GM12864 (cell line): Measurements from ENCODE around the gene PSMD11.

Source experiments
- DNase-seq: peaks from one replicate; pipeline ENCODE4 v3.0.0-alpha.2; 2011; ENCODE audit warnings: low read depth
- H3K4me3 ChIP-seq: 2 replicates; pipeline ENCODE4 v1.5.1; 2011; ENCODE audit warnings: mild to moderate bottlenecking, low read depth, low read length, control low read depth
- TF ChIP-seq, protein P1 (sequence below): IDR thresholded peaks from 2 replicates; pipeline ENCODE4 v1.5.1; 2011; ENCODE audit warnings: low read depth, mild to moderate bottlenecking, moderate library complexity, low read length, control low read depth, inconsistent platforms; ENCODE audit errors: missing control alignments

PSMD11 gene

DNA sequence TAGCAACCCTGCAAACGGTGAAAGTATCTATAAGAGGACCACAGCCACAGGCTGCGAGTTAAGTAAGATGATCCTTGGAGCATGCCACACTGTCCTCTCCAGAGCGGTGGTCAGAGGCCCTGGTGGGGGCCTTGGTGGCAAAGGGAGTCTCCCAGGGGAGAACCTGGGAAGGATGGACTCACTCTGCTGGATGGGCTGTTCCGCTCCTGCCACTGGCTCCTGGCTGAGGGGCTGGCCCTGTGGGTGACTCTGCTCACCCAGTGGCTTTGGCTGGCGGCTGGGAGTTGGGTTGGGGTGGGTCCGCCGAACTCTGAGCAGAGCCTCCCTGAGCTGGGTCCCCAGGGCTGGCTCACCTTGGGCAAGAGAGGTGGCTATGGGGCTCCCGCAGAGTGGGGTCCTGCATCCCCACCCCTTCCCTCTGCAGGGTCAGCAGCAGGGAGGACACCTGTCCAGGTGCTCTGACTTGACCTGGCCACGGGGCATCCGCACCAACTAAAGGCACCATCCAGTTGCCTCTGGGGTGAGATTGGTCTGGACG lies 49.7 kb downstream of the PSMD11 start:
- no peak for DNase-seq
- TF ChIP-seq, protein P1, sequence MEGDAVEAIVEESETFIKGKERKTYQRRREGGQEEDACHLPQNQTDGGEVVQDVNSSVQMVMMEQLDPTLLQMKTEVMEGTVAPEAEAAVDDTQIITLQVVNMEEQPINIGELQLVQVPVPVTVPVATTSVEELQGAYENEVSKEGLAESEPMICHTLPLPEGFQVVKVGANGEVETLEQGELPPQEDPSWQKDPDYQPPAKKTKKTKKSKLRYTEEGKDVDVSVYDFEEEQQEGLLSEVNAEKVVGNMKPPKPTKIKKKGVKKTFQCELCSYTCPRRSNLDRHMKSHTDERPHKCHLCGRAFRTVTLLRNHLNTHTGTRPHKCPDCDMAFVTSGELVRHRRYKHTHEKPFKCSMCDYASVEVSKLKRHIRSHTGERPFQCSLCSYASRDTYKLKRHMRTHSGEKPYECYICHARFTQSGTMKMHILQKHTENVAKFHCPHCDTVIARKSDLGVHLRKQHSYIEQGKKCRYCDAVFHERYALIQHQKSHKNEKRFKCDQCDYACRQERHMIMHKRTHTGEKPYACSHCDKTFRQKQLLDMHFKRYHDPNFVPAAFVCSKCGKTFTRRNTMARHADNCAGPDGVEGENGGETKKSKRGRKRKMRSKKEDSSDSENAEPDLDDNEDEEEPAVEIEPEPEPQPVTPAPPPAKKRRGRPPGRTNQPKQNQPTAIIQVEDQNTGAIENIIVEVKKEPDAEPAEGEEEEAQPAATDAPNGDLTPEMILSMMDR: no peak
- no peak overlapping the region for H3K4me3 ChIP-seq

DNA sequence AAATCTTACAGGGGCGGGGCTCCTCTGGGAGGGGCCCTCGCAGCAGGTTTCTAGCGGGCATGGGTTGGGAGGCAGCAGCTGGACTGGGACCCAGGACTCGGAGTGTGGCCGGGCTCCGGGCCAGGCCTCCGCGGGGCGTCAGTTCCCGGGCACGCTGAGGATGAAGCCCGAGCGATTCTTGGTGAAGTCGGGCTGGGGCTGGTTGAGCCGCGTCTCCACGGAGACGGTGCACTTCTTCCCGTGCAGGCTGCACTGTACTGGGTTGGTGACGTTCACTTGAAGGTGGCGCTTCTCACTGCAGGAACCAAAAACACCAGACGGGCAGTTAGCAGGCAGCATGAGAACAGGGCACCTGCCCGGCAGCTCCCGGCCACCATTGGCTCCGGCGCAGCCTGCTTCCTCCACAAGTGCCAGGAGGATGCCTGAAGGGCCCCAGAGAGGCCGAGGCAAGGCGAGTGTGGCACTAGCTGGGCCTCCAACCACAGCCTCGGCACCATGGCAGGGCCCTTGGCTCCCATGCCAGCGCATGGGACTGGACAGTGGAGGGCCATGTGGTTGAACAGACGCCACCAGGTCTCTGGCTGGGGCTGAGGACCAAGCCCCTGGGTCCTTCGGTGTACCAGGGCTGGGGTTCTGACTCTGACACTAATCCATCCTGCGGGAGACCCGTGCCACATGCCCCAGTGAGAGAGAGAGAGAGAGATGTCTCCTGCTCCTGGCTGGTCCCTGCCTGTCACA lies 50.5 kb downstream of the PSMD11 start:
- no peak overlapping the region for H3K4me3 ChIP-seq
- no peak for DNase-seq
- TF ChIP-seq, protein P1: no peak

DNA sequence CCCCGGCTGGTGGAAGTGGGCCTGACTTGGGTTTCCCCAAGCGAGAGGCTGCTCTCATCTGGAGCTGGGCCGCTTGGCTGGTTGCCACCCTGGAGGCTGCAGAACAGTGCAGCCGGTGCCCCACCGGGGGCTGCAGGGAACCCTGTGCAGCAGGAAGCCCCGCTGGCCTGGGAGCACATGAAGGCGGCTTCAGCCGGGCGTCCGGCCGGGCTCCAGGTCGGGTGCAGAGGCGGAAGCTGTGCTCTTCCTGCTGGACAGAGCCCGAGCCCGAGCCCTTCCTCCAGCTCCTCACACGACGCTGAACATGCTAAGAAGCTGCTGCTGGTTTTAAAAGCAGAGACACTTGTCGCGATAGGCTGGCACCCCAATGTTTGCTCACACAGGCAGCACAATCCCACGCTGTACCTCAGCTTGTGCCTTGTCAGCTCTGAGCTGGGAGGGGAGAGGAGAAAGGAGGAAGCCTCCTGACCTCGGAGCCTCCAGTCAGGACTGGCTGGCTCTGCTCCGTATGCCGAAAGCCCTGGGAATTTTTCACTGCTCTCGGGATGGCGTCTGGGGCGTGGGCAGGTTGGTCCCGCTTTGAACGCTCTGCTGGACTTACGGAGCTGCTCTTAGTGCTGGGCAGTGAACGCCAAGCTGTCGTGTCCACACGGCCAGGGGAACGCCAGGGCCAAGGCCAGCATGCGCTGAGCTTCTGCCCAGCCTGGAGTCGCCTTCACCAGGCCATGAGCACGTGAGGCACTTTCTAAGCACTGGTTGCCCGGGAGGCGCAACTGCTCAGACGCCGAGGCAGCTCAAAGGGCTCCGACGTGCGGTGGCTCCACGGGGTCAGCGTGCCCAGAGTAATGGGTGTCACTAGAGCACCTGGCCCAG lies 51.3 kb downstream of the PSMD11 start:
- DNase-seq: no peak
- no peak overlapping the region for H3K4me3 ChIP-seq
- TF ChIP-seq, protein P1: no peak

DNA sequence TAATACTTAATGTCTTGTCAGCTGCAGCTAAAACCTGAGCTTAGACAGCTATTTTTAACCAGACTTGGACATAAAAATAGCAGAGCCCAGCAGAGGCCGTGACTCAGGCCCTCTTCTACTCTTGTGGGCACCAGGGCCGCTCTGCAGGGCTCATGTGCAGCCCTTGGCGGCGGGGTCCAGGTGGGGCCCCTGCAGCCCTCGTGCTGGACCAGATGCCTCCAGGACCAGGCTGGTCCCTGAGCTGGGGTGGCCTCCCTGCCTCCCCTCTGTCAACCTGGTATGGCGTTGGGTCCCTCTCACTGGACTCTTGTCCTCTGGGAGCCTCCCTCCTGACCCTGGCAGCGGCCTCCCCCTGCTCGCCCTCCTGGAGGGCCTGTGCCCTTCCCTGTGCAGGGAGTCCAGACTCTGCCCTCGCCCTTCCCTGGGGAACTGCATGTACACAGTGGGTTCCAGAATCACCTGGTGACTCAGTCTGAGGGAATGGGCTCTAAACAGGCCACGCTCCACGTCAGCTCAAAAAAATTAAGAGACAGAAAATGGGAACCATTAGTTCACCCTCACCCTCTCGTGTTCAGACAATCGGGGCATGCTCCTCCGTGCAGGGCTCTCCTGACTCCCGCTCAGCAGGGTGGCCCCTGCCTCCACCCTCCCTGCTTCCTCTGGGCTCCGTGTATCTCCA lies 52.2 kb downstream of the PSMD11 start:
- DNase-seq: no peak
- H3K4me3 ChIP-seq: no peak overlapping the region
- TF ChIP-seq, protein P1: no peak

DNA sequence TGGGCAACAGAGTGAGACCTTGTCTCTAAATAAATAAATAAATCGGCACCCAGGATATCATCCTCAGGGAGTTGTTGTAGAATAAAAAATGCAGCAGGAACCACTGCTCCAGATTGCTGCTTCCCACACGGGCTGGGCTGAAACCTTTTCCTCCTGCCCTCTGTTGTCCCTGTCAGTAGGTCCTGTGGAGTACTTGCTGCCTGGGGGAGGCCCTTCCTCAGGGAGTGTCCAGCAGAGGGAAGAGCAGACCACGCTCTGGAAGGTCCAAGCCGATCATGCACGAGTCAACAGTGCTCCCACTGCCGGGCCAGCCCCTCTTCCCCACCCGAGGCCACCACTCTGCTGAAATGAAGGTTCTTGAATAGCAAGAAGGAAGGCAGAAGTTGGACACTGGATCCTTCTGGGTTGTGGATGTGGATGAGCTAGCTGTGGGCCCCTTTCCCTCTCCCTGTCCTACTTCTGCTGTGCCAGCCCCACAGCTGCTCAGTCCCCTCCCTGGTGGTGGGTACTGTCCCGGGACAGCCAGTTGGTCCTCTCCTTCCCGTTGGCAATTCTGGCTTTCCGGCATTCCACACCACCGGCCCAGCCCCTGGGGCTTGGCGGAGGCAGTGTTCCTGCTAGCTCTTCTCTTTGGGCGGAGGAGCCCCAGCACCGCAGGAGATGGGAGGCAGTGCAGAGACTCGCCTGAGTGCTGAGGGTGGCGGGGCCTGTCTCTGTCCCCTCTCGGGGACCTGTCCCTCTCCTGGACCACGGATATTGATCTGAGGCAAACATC lies 53.3 kb downstream of the PSMD11 start:
- DNase-seq: no peak
- no peak overlapping the region for H3K4me3 ChIP-seq
- TF ChIP-seq, protein P1: no peak

DNA sequence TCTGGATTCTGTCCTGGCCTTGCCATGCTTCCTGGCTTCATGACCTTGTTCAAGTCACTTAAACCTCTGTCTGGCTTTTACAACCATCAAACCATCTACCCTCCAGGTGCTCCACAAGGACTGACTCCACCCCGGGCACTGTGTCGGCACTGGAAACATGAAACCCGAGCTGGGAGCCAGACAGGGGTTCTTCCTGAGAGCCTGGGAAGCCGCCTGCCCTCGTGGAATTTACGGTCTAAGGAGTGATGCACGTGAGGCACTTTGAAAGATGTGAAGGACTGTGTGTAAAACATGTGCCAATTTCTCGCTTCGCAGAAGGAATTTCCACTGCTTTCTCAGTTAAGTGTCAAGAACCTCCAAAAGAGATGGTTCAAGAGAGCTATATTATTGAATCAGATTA lies 54.1 kb downstream of the PSMD11 start:
- TF ChIP-seq, protein P1: no peak
- DNase-seq: no peak
- H3K4me3 ChIP-seq: no peak overlapping the region
